OCI-LY7 (cell line): ENCODE results near the gene MCTP2. TPM values are rescaled to one million over a fixed set of nuclear protein-coding genes. Genes with fewer than 3 reads are reported as not detected.

ENCODE experiments used
- BruUV-seq: library from RNA; stranded (reverse); fragments of 400-500 nt; replicated peaks from 2 replicates; lab custom pipeline; 2021; lab: Mats Ljungman, UMichigan
- CTCF ChIA-PET: fragments of 300-600 bp; sonication (Branson Sonifier 250); formaldehyde crosslinking; loops from one replicate; lab custom pipeline; 2022; ENCODE audit warnings: antibody characterized with exemption; ENCODE audit not compliant: unreplicated experiment; lab: Charles Lee
- POLR2A ChIA-PET: fragments of 300-600 bp; sonication (Branson Sonifier 250); formaldehyde crosslinking; loops from one replicate; lab custom pipeline; 2022; ENCODE audit warnings: antibody characterized with exemption; lab: Charles Lee
- DNase-seq: peaks from one replicate; pipeline ENCODE4 v3.0.0-alpha.2; 2015; ENCODE audit warnings: low spot score
- H2AFZ ChIP-seq: fragments of 200-600 bp; sonication (generic), shearing (Covaris generic); 2 replicates; pipeline ENCODE4 v1.6.1; 2014; ENCODE audit warnings: mild to moderate bottlenecking, antibody characterized with exemption, low read length, moderate library complexity
- H3K27ac ChIP-seq: fragments of 200-600 bp; sonication (generic); 2 replicates; pipeline ENCODE4 v1.5.1; 2014; ENCODE audit warnings: mixed run types, low read depth, mild to moderate bottlenecking, moderate library complexity, low read length, inconsistent platforms; ENCODE audit not compliant: poor library complexity, severe bottlenecking
- H3K36me3 ChIP-seq: fragments of 200-600 bp; sonication (generic); 2 replicates; pipeline ENCODE4 v1.6.1; 2014; ENCODE audit warnings: mild to moderate bottlenecking, antibody characterized with exemption, low read length, moderate library complexity, mixed read lengths; ENCODE audit not compliant: insufficient read depth
- H3K4me1 ChIP-seq: fragments of 200-600 bp; sonication (generic); 2 replicates; pipeline ENCODE4 v1.5.1; 2014; ENCODE audit warnings: mild to moderate bottlenecking, low read length; ENCODE audit not compliant: insufficient read depth, poor library complexity, severe bottlenecking
- H3K4me2 ChIP-seq: fragments of 200-600 bp; sonication (generic); 2 replicates; pipeline ENCODE4 v1.6.1; 2014; ENCODE audit warnings: mild to moderate bottlenecking, low read length
- H3K4me3 ChIP-seq: fragments of 200-600 bp; sonication (generic); 2 replicates; pipeline ENCODE4 v1.5.1; 2014; ENCODE audit warnings: mild to moderate bottlenecking, low read depth, low read length; ENCODE audit not compliant: poor library complexity, severe bottlenecking
- H3K79me2 ChIP-seq: fragments of 200-600 bp; sonication (generic); 2 replicates; pipeline ENCODE4 v1.6.1; 2016; ENCODE audit warnings: low read depth, mild to moderate bottlenecking, low read length, moderate library complexity, mixed read lengths; ENCODE audit not compliant: insufficient read depth
- H3K9me2 ChIP-seq: fragments of 200-600 bp; sonication (generic); 2 replicates; pipeline ENCODE4 v1.6.1; 2016; ENCODE audit warnings: mild to moderate bottlenecking, low read length, mixed read lengths; ENCODE audit not compliant: insufficient read depth
- H3K9me3 ChIP-seq: fragments of 200-600 bp; sonication (generic); 2 replicates; pipeline ENCODE4 v1.6.1; 2014; ENCODE audit warnings: mild to moderate bottlenecking, mixed run types, low read length, mixed read lengths
- H4K20me1 ChIP-seq: fragments of 200-600 bp; sonication (generic); 2 replicates; pipeline ENCODE4 v1.6.1; 2014; ENCODE audit warnings: mild to moderate bottlenecking, antibody characterized with exemption, low read length, moderate library complexity, mixed read lengths; ENCODE audit not compliant: insufficient read depth
- CTCF ChIP-seq: fragments of 200-600 bp; sonication (generic); conservative IDR thresholded peaks from 2 replicates; pipeline ENCODE4 v1.5.1; 2014; ENCODE audit warnings: mild to moderate bottlenecking, antibody characterized with exemption, low read length, moderate library complexity, mixed read lengths
- EZH2phosphoT487 ChIP-seq: fragments of 200-600 bp; sonication (generic); IDR thresholded peaks from 2 replicates; pipeline ENCODE4 v1.6.1; 2018; ENCODE audit warnings: low read depth, borderline replicate concordance, mild to moderate bottlenecking, mixed run types, antibody characterized with exemption, low read length, moderate library complexity, mixed read lengths
- intact Hi-C: fragments of 100-400 bp; cut with micrococcal nuclease; formaldehyde crosslinking; loops from one replicate; pipeline ENCODE4 v1.10.0; 2022; ENCODE audit not compliant: unreplicated experiment
- total RNA-seq, 2 experiments: library from RNA; depleted of rRNA in 1 of 2; stranded (reverse); fragments of >200 nt in 1 of 2; shearing (Covaris generic) in 1 of 2; gene quantifications; 2 replicates each; pipeline ENCODE4 v1.2.3, GENCODE V29; 2014 to 2022

MCTP2 gene
- total RNA-seq, 2 experiments from 2014 or later: 73.2 to 90.6 TPM

- no peaks in the 10 kb centered on the region for H3K9me2 ChIP-seq
- H2AFZ ChIP-seq: no peak overlapping the region
- no TSS peak for BruUV-seq
- H3K4me1 ChIP-seq: no peaks in the 10 kb centered on the region
- H3K4me3 ChIP-seq: no peak overlapping the region
- no peak overlapping the region for H3K27ac ChIP-seq
- no peaks in the 10 kb centered on the region for H3K9me3 ChIP-seq
- no peak overlapping the region for H3K4me2 ChIP-seq
- H4K20me1 ChIP-seq: no peaks in the 10 kb centered on the region
- no peaks in the 10 kb centered on the region for H3K79me2 ChIP-seq
- CTCF ChIA-PET: no interaction called here
- intact Hi-C loops: no loop called here
- DNase-seq: no peak
- peaks cover 26% of the 10 kb centered on the region for H3K36me3 ChIP-seq
- POLR2A ChIA-PET: interaction anchor here (0.6 kb wide), 1 partner anchor 289 kb away, joined by 4 read pairs; no protein-coding TSS in a partner anchor
- TF ChIP-seq CTCF: no peak
Observed at GRCh38 chr15:94457661-94458060, 226.3 kb downstream of the MCTP2 start.

GRCh38 chr15:94460624-94461023 lies 229.3 kb downstream of the MCTP2 start:
- intact Hi-C loops: no loop called here
- Histone ChIP-seq H3K9me2 (no peaks in the 10 kb centered on the region), H3K36me3 (peaks cover 26% of the 10 kb centered on the region), H3K9me3 (no peaks in the 10 kb centered on the region), H4K20me1 (no peaks in the 10 kb centered on the region), H3K27ac (no peak overlapping the region), H3K4me1 (no peaks in the 10 kb centered on the region), H3K4me3 (no peak overlapping the region), H3K4me2 (no peak overlapping the region), H2AFZ (no peak overlapping the region), H3K79me2 (no peaks in the 10 kb centered on the region)
- DNase-seq: no peak
- no TSS peak for BruUV-seq
- ChIA-PET POLR2A (interaction anchor here (0.6 kb wide), 1 partner anchor 1716 kb away, joined by 6 read pairs; no protein-coding TSS in a partner anchor), CTCF (no interaction called here)
- no peak for TF ChIP-seq CTCF
- TF ChIP-seq EZH2phosphoT487: no peak

- H3K79me2 ChIP-seq: no peaks in the 10 kb centered on the region
- H3K27ac ChIP-seq: no peak overlapping the region
- no peaks in the 10 kb centered on the region for H4K20me1 ChIP-seq
- no peaks in the 10 kb centered on the region for H3K4me1 ChIP-seq
- TF ChIP-seq EZH2phosphoT487 (no peak), CTCF (no peak)
- BruUV-seq: no TSS peak
- no peaks in the 10 kb centered on the region for H3K9me2 ChIP-seq
- ChIA-PET POLR2A (interaction anchor here (1.2 kb wide), 1 partner anchor 132 kb away, joined by 4 read pairs; no protein-coding TSS in a partner anchor), CTCF (no interaction called here)
- no peak overlapping the region for H2AFZ ChIP-seq
- no peak overlapping the region for H3K4me2 ChIP-seq
- intact Hi-C loops: no loop called here
- H3K36me3 ChIP-seq: peaks cover 21% of the 10 kb centered on the region
- no peak overlapping the region for H3K4me3 ChIP-seq
- no peaks in the 10 kb centered on the region for H3K9me3 ChIP-seq
- no peak for DNase-seq
Observed at GRCh38 chr15:94467034-94467433, 235.7 kb downstream of the MCTP2 start.
